Loucy (cell line): ENCODE data around the gene CAMK2D.
"Not testable (repeated sequence)": the region's sequence is repeated elsewhere in the genome, so short reads cannot be mapped to it uniquely, and the experiment has no call there.

Experiments used
- H2AFZ ChIP-seq: fragments of 200-600 bp; sonication (generic); 2 replicates; pipeline ENCODE4 v1.6.0; 2016; ENCODE audit warnings: antibody characterized with exemption, mild to moderate bottlenecking, low read length, moderate library complexity
- H3F3A ChIP-seq: fragments of 200-600 bp; 2 replicates; pipeline ENCODE4 v1.6.0; 2016; ENCODE audit warnings: antibody characterized with exemption, low read depth, mild to moderate bottlenecking
- H3K27me3 ChIP-seq: fragments of 200-600 bp; sonication (generic); 2 replicates; pipeline ENCODE4 v1.6.1; 2014; ENCODE audit warnings: low read length, mild to moderate bottlenecking; ENCODE audit not compliant: insufficient read depth, poor library complexity, severe bottlenecking
- H3K36me3 ChIP-seq: fragments of 200-600 bp; sonication (generic); 2 replicates; pipeline ENCODE4 v1.6.1; 2016; ENCODE audit warnings: low read length; ENCODE audit not compliant: insufficient read depth
- H3K4me1 ChIP-seq: fragments of 200-600 bp; sonication (generic); 2 replicates; pipeline ENCODE4 v1.5.1; 2014; ENCODE audit warnings: low read length, mild to moderate bottlenecking; ENCODE audit not compliant: insufficient read depth, poor library complexity, severe bottlenecking
- H3K4me2 ChIP-seq: fragments of 200-600 bp; sonication (generic); 2 replicates; pipeline ENCODE4 v1.6.0; 2014; ENCODE audit warnings: antibody characterized with exemption, low read length, low read depth, mild to moderate bottlenecking; ENCODE audit not compliant: poor library complexity, severe bottlenecking
- H3K4me3 ChIP-seq: fragments of 200-600 bp; sonication (generic); 2 replicates; pipeline ENCODE4 v1.5.1; 2014; ENCODE audit warnings: low read length, mild to moderate bottlenecking, mixed read lengths; ENCODE audit not compliant: poor library complexity, severe bottlenecking
- H3K79me2 ChIP-seq: fragments of 200-600 bp; sonication (generic); 2 replicates; pipeline ENCODE4 v1.6.1; 2014; ENCODE audit warnings: low read length; ENCODE audit not compliant: insufficient read depth
- H3K9ac ChIP-seq: fragments of 200-600 bp; sonication (generic); 2 replicates; pipeline ENCODE4 v1.6.0; 2014; ENCODE audit warnings: mild to moderate bottlenecking, low read depth, low read length, moderate library complexity; ENCODE audit not compliant: poor library complexity, severe bottlenecking
- H3K9me2 ChIP-seq: fragments of 200-600 bp; sonication (generic); replicated peaks from 2 replicates; pipeline ENCODE4 v1.6.1; 2016; ENCODE audit warnings: low read depth, low read length, mixed read lengths
- H3K9me3 ChIP-seq: fragments of 200-600 bp; sonication (generic); 2 replicates; pipeline ENCODE4 v1.6.1; 2014; ENCODE audit warnings: mild to moderate bottlenecking, antibody characterized with exemption, low read length, low read depth; ENCODE audit not compliant: insufficient read depth
- H4K20me1 ChIP-seq: fragments of 200-600 bp; sonication (generic); 2 replicates; pipeline ENCODE4 v1.6.0; 2014; ENCODE audit warnings: antibody characterized with exemption, low read length, mild to moderate bottlenecking; ENCODE audit not compliant: insufficient read depth, poor library complexity, severe bottlenecking
- CTCF ChIP-seq: fragments of 200-600 bp; sonication (generic); conservative IDR thresholded peaks from 2 replicates; pipeline ENCODE4 v1.5.1; 2014; ENCODE audit warnings: mild to moderate bottlenecking, antibody characterized with exemption, low read length
- EZH2phosphoT487 ChIP-seq: fragments of 200-600 bp; IDR thresholded peaks from 2 replicates; pipeline ENCODE4 v1.6.1; 2018; ENCODE audit warnings: antibody characterized with exemption, mild to moderate bottlenecking, moderate library complexity, borderline replicate concordance

CAMK2D gene

GRCh38 chr4:113707048-113707447, 54.5 kb downstream of the CAMK2D start:
- no peaks in the 10 kb centered on the region for H3K9me3 ChIP-seq
- H3K9ac ChIP-seq = no peak overlapping the region
- H2AFZ ChIP-seq = no peak overlapping the region
- no peaks in the 10 kb centered on the region for H4K20me1 ChIP-seq
- no peaks in the 10 kb centered on the region for H3K36me3 ChIP-seq
- H3K79me2 ChIP-seq = peaks cover 4% of the 10 kb centered on the region; the same call in 1 of the 2 replicates
- no peaks in the 10 kb centered on the region for H3K27me3 ChIP-seq
- H3K4me1 ChIP-seq = peaks cover 4% of the 10 kb centered on the region
- no peaks in the 10 kb centered on the region for H3K9me2 ChIP-seq
- no peak overlapping the region for H3K4me2 ChIP-seq
- H3F3A ChIP-seq = no peaks in the 10 kb centered on the region
- no peak overlapping the region for H3K4me3 ChIP-seq
- no peak for TF ChIP-seq EZH2phosphoT487
- no peak for TF ChIP-seq CTCF

DNA sequence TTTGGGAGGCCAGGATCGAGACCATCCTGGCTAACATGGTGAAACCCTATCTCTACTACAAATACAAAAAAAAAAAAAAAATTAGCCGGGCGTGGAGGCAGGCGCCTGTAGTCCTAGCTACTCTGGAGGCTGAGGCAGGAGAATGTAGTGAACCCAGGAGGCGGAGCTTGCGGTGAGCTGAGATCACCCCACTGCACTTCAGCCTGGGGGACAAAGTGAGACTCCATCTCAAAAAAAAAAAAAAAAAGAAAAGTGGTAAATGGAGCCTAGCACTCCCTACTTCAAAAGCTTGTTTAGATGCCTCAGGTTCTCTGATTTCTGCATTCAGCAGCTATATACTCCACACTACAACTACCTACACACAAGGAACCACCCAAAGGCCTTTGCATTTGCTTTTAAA, 56.4 kb downstream of the CAMK2D start:
- H3K27me3 ChIP-seq, H3K36me3 ChIP-seq, H2AFZ ChIP-seq, H3K9me3 ChIP-seq, H3K9me2 ChIP-seq, H3K9ac ChIP-seq, H4K20me1 ChIP-seq, H3K4me1 ChIP-seq, H3K79me2 ChIP-seq, H3K4me2 ChIP-seq, H3K4me3 ChIP-seq, H3F3A ChIP-seq: not testable (repeated sequence)

DNA sequence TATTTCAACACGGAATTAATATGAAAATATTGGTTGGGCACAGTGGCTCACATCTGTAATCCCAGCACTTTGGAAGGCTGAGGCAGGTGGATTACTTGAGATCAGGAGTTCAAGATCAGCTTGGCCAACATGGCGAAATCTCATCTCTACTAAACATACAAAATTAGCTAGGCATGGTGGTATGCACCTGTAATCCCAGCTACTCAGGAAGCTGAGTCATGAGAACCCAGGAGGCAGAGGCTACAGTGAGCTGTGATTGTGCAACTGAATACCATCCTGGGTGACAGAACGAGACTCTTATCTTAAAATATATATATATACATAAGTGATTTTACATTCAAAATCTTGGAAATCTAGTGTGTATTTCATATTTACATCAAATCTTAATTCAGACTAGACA, 58.9 kb downstream of the CAMK2D start:
- H3K9ac ChIP-seq, H2AFZ ChIP-seq, H3K4me1 ChIP-seq, H3K4me3 ChIP-seq, H3K9me2 ChIP-seq, H4K20me1 ChIP-seq, H3K36me3 ChIP-seq, H3K27me3 ChIP-seq, H3K9me3 ChIP-seq, H3F3A ChIP-seq, H3K4me2 ChIP-seq: not testable (repeated sequence)
- peaks cover 18% of the 10 kb centered on the region for H3K79me2 ChIP-seq

- Histone ChIP-seq H4K20me1 (no peaks in the 10 kb centered on the region), H2AFZ (no peak overlapping the region), H3K9ac (no peak overlapping the region), H3K9me3 (no peaks in the 10 kb centered on the region), H3K4me1 (peaks cover 4% of the 10 kb centered on the region), H3K4me2 (no peak overlapping the region), H3K4me3 (no peak overlapping the region), H3K27me3 (no peaks in the 10 kb centered on the region), H3K9me2 (no peaks in the 10 kb centered on the region), H3K79me2 (peaks cover 28% of the 10 kb centered on the region), H3K36me3 (no peaks in the 10 kb centered on the region), H3F3A (no peaks in the 10 kb centered on the region)
- TF ChIP-seq CTCF (no peak), EZH2phosphoT487 (no peak)
Measured at GRCh38 chr4:113701169-113701568, 60.4 kb downstream of the CAMK2D start.
